BJ (cell line): ENCODE results near the gene GNG13. TPM values are rescaled to one million over a fixed set of nuclear protein-coding genes. Genes with fewer than 3 reads are reported as not detected.

Experiments used
- CTCF ChIA-PET: fragments of 350-600 bp; formaldehyde crosslinking; extraction: SDS; loops from one replicate; lab custom pipeline; 2021; ENCODE audit warnings: antibody characterized with exemption, inconsistent platforms; lab: Yijun Ruan, JAX
- POLR2A ChIA-PET: fragments of 300-600 bp; sonication (Branson Sonifier 250); formaldehyde crosslinking; extraction: SDS; loops from one replicate; lab custom pipeline; 2021; ENCODE audit warnings: antibody characterized with exemption; lab: Charles Lee
- DNase-seq: peaks from one replicate; pipeline ENCODE4 v3.0.0-alpha.2; 2011; ENCODE audit warnings: low read depth
- H3K27me3 ChIP-seq: 2 replicates; pipeline ENCODE4 v1.6.0; 2011; ENCODE audit warnings: low read length; ENCODE audit not compliant: control insufficient read depth, insufficient read depth
- H3K36me3 ChIP-seq: 2 replicates; pipeline ENCODE4 v1.5.1; 2011; ENCODE audit warnings: low read length; ENCODE audit not compliant: control insufficient read depth, insufficient read depth
- H3K4me3 ChIP-seq: 2 replicates; pipeline ENCODE4 v1.5.1; 2011; ENCODE audit warnings: low read depth, mild to moderate bottlenecking, control low read depth, low read length
- polyA plus RNA-seq: library from polyadenylated mRNA; depleted of rRNA; stranded (reverse); fragments of >200 nt; gene quantifications from 2 replicates; pipeline ENCODE4 v1.2.3, GENCODE V29; 2011
- TF ChIP-seq, protein P1 (sequence below): IDR thresholded peaks from 2 replicates; pipeline ENCODE4 v1.5.1; 2011; ENCODE audit warnings: low read depth, mild to moderate bottlenecking, control low read depth, inconsistent platforms, low read length, moderate library complexity; ENCODE audit not compliant: insufficient read depth

Gene GNG13
- polyA plus RNA-seq, 1 experiment = not detected

DNA sequence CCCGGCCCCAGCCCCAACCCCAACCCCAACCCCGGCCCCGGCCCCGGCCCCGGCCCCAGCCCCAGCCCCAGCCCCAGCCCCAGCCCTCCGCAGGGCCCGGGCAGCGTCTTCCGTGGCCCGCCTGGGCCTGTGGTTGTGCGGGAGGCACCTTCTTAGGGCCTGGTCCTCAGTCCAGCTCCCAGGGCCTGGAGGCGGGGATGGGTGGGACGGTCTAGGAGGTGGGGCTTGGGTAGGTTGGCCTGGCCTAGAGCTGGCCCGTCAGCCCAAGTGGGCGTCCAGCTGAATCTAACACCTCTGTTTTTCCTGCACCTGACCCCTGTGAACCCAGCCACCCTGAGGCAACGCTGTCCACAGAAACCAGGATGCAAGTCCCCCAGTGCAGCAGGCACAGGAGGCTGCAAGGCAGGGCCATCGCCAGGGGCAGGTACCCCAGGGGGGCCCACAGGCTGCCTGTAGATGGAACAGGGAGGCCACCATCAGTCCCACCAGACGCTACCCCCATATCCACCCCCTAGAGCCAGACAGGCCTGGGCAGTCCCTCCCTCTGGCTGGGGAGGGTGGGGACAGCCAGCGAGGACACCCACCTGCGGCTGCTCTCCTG is 31.2 kb downstream of the GNG13 start:
- Histone ChIP-seq H3K27me3 (no peaks in the 10 kb centered on the region), H3K36me3 (no peaks in the 10 kb centered on the region), H3K4me3 (no peak overlapping the region)
- DNase-seq = no peak
- ChIA-PET POLR2A (no interaction called here), CTCF (interaction anchor here (1.0 to 1.2 kb wide), 2 partner anchors 12 to 16 kb away, joined by 3 to 5 read pairs; no protein-coding TSS in a partner anchor)
- TF ChIP-seq, protein P1, sequence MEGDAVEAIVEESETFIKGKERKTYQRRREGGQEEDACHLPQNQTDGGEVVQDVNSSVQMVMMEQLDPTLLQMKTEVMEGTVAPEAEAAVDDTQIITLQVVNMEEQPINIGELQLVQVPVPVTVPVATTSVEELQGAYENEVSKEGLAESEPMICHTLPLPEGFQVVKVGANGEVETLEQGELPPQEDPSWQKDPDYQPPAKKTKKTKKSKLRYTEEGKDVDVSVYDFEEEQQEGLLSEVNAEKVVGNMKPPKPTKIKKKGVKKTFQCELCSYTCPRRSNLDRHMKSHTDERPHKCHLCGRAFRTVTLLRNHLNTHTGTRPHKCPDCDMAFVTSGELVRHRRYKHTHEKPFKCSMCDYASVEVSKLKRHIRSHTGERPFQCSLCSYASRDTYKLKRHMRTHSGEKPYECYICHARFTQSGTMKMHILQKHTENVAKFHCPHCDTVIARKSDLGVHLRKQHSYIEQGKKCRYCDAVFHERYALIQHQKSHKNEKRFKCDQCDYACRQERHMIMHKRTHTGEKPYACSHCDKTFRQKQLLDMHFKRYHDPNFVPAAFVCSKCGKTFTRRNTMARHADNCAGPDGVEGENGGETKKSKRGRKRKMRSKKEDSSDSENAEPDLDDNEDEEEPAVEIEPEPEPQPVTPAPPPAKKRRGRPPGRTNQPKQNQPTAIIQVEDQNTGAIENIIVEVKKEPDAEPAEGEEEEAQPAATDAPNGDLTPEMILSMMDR = no peak

- DNase-seq = no peak
- H3K36me3 ChIP-seq = no peaks in the 10 kb centered on the region
- H3K4me3 ChIP-seq = no peak overlapping the region
- ChIA-PET CTCF (no interaction called here), POLR2A (no interaction called here)
- H3K27me3 ChIP-seq = no peaks in the 10 kb centered on the region
- TF ChIP-seq, protein P1 = no peak
Measured at GRCh38 chr16:768428-768827, 32.1 kb downstream of the GNG13 start.

DNA sequence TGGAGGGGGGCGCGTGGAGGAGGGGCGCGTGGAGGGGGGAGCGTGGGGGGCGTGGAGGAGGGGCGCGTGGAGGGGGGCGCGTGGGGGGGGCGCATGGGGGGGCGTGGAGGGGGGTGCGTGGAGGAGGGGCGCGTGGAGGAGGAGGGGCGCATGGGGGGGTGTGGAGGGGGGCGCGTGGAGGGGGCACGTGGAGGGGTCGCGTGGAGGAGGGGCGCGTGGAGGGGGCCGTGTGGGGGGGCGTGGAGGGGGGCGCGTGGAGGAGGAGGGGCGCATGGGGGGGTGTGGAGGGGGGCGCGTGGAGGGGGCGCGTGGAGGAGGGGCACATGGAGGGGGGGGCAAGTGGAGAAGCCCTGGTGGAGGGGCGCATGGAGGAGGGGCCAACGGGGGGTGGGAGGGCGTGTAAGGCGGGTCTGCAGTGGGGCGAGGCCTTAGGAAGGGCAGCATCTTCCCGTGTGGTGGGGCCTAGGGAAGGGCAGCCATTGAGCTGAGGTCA is 32.7 kb downstream of the GNG13 start:
- no peaks in the 10 kb centered on the region for H3K36me3 ChIP-seq
- H3K27me3 ChIP-seq = no peaks in the 10 kb centered on the region
- CTCF ChIA-PET = no interaction called here
- DNase-seq = no peak
- TF ChIP-seq, protein P1 = no peak
- POLR2A ChIA-PET = no interaction called here
- H3K4me3 ChIP-seq = no peak overlapping the region

GRCh38 chr16:766820-767640 is 33.5 kb downstream of the GNG13 start:
- Histone ChIP-seq H3K36me3 (no peaks in the 10 kb centered on the region), H3K27me3 (no peaks in the 10 kb centered on the region), H3K4me3 (no peak overlapping the region)
- ChIA-PET POLR2A (no interaction called here), CTCF (no interaction called here)
- DNase-seq = no peak
- TF ChIP-seq, protein P1 = no peak
